ENCODE data around the gene APOBEC3F. TPM values are rescaled to one million over a fixed set of nuclear protein-coding genes. Genes with fewer than 3 reads are reported as not detected.
"Not testable (repeated sequence)": the region's sequence is repeated elsewhere in the genome, so short reads cannot be mapped to it uniquely, and the experiment has no call there.

The APOBEC3F gene
- total RNA-seq, 4 donors from 2014 or later: 2.8 to 5.0 (median 3.9) TPM

DNA sequence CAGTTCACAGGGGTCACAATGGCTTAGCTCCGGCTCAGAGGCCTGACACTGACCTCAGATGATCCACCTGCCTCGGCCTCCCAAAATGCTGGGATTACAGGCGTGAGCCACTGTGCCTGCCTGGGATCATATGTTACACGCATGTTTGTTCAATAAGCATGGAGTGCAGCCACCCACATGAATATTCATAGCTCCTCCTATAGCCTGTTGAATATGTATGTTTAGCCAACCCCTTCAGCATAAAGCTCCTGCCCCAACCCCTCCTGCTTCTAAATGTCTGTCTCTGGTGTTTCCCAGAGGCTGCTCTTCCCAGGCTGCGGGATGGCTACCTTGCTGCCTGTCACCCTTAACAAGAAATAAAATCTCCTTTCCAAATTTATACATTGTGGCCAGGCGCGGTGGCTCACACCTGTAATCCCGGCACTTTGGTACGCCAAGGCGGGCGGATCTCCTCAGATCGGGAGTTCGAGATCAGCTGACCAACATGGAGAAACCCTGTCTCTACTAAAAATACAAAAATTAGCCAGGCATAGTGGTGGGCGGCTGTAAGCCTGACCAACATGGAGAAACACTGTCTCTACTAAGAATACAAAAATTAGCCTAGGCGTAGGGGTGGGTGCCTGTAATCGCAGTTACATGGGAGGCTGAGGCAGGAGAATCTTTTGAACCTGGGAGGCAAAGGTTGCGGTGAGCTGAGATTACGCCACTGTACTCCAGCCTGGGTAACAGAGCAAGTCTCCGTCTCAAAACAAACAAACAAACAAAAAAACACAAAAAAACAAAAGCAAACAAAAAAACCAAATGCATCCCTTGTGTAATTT is 1.1 kb upstream of the APOBEC3F start:
- peaks cover 0 to 10% (median 3%) of the 10 kb centered on the region in 4 donors for H3K36me3 ChIP-seq
- H3K27me3 ChIP-seq: no peaks in the 10 kb centered on the region
- H3K27ac ChIP-seq (replicated peaks in 1 of 4): peak overlapping the region; percentile 87 to 89 (median 89)
- 96% methylated on average over 19 of the region's 19 CpGs for WGBS
- intact Hi-C loops (cut with DNase I): no loop called here
- no peaks in the 10 kb centered on the region for H3K9me3 ChIP-seq
- TF ChIP-seq POLR2A (IDR thresholded peaks at IDR 0.05; ENCODE audit: low read depth) (no peak), POLR2AphosphoS5 (IDR thresholded peaks at IDR 0.05) (no peak), EP300 (IDR thresholded peaks at IDR 0.05) (no peak)
- TF ChIP-seq, protein P1, sequence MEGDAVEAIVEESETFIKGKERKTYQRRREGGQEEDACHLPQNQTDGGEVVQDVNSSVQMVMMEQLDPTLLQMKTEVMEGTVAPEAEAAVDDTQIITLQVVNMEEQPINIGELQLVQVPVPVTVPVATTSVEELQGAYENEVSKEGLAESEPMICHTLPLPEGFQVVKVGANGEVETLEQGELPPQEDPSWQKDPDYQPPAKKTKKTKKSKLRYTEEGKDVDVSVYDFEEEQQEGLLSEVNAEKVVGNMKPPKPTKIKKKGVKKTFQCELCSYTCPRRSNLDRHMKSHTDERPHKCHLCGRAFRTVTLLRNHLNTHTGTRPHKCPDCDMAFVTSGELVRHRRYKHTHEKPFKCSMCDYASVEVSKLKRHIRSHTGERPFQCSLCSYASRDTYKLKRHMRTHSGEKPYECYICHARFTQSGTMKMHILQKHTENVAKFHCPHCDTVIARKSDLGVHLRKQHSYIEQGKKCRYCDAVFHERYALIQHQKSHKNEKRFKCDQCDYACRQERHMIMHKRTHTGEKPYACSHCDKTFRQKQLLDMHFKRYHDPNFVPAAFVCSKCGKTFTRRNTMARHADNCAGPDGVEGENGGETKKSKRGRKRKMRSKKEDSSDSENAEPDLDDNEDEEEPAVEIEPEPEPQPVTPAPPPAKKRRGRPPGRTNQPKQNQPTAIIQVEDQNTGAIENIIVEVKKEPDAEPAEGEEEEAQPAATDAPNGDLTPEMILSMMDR (IDR thresholded peaks at IDR 0.05): no peak
- DNase-seq (ENCODE audit: extremely low spot score): no peak
- H3K4me3 ChIP-seq: peak overlapping the region in 2 of 4 donors; percentile 63 to 65
- peaks cover 7 to 24% (median 17%) of the 10 kb centered on the region in 4 donors for H3K4me1 ChIP-seq

DNA sequence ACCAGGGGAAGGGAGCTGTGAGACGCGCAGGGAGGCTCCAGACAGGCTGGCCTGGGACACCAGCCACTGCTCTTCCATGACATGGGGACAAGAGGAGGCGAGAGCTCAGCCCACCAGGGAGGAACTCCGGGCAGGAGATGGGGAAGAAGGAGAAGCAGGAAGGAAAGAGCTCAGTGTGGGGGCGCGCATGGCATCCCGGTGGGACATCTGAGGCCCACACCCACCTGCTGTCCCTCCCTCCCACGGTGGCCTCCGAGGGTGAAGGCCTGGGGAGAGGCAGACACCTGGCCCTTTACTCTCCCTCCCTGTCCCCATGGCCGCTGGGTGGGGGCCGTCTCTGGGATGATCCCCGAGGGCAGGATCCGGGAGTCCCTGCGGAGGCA is 518 bp upstream of the APOBEC3F start:
- Histone ChIP-seq H3K36me3 (peaks cover 0 to 16% (median 4%) of the 10 kb centered on the region in 4 donors), H3K4me1 (peaks cover 7 to 24% (median 17%) of the 10 kb centered on the region in 4 donors), H3K27ac (replicated peaks in 1 of 4) (peak overlapping the region; percentile 87 to 89 (median 89)), H3K4me3 (peak overlapping the region; percentile 63 to 76 (median 67))
- H3K9me3 ChIP-seq; H3K27me3 ChIP-seq; intact Hi-C loops (cut with DNase I); DNase-seq (ENCODE audit: extremely low spot score): not testable (repeated sequence)
- WGBS: 34% methylated on average over 8 of the region's 14 CpGs

DNA sequence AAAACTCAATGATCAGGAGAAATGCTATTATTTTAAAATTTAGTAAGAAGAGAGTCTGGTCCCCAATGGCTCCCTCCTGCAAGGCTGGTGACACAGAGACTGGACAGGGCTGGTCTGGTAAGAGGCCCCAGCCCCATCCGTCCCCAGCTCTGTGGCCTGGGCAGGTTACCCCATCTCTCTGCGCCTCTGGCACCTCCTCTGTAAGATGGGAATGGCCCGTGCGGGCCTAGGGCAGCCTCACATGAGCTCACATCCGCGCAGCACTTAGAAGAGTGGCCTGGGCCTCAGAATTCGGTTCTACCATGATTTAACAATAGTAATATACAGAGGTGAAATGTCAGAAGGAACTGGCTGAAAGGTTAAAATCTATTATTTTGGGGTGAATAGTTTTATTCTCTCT is 1.2 kb downstream of the APOBEC3F start:
- Histone ChIP-seq H3K36me3 (peaks cover 0 to 25% (median 8%) of the 10 kb centered on the region in 4 donors), H3K9me3 (no peaks in the 10 kb centered on the region), H3K4me3 (no peak overlapping the region), H3K27me3 (no peaks in the 10 kb centered on the region), H3K27ac (replicated peaks in 1 of 4) (no peak overlapping the region), H3K4me1 (peaks cover 7 to 24% (median 17%) of the 10 kb centered on the region in 4 donors)
- no peak for DNase-seq (ENCODE audit: extremely low spot score)
- intact Hi-C loops (cut with DNase I): no loop called here
- WGBS: 92% methylated on average over 7 of the region's 7 CpGs
- TF ChIP-seq EP300 (IDR thresholded peaks at IDR 0.05): no peak
- TF ChIP-seq POLR2A (IDR thresholded peaks at IDR 0.05; ENCODE audit: low read depth): no peak
- TF ChIP-seq, protein P1 (IDR thresholded peaks at IDR 0.05): no peak
- TF ChIP-seq POLR2AphosphoS5 (IDR thresholded peaks at IDR 0.05): no peak

DNA sequence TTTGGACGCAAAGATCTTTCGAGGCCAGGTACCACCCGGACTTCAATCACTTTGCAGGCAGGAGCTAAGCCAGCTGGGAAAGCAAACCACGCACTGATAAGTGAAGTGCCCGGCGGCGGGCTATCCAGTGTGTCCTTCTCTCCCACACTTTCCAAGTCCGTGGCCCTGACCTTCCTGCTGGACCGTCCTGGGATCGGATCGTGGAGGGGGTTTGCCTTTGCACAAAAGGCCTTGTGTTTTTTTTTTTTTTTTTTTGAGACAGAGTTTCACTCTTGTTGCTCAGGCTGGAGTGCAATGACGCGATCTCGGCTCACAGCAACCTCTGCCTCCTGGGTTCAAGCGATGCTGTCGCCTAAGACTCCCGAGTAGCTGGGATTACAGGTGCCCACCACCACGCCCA is 2.4 kb downstream of the APOBEC3F start:
- H3K9me3 ChIP-seq; H3K27me3 ChIP-seq; H3K27ac ChIP-seq (replicated peaks in 1 of 4); DNase-seq (ENCODE audit: extremely low spot score); intact Hi-C loops (cut with DNase I); H3K4me3 ChIP-seq: not testable (repeated sequence)
- 92% methylated on average over 10 of the region's 18 CpGs for WGBS
- H3K36me3 ChIP-seq: peaks cover 0 to 25% (median 8%) of the 10 kb centered on the region in 4 donors
- H3K4me1 ChIP-seq: peaks cover 7 to 24% (median 17%) of the 10 kb centered on the region in 4 donors

DNA sequence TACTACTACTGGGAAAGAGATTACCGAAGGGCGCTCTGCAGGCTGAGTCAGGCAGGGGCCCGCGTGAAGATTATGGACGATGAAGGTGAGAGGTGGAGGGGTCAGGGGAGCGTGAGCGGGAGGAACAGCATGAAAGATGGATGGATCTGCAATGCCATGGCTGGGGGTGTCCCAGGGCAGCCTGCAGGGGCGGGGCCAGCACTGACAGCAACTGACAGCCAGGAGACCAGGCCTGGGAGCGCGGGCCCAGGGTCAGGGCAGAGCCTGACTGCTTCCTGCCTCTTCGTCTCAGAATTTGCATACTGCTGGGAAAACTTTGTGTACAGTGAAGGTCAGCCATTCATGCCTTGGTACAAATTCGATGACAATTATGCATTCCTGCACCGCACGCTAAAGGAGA is 4.5 kb downstream of the APOBEC3F start:
- H3K9me3 ChIP-seq; DNase-seq (ENCODE audit: extremely low spot score); H3K4me3 ChIP-seq; H3K27me3 ChIP-seq; intact Hi-C loops (cut with DNase I); H3K27ac ChIP-seq (replicated peaks in 1 of 4): not testable (repeated sequence)
- 81% methylated on average over 14 of the region's 14 CpGs for WGBS
- Histone ChIP-seq H3K4me1 (peaks cover 7 to 22% (median 15%) of the 10 kb centered on the region in 4 donors), H3K36me3 (peaks cover 0 to 25% (median 8%) of the 10 kb centered on the region in 4 donors)

DNA sequence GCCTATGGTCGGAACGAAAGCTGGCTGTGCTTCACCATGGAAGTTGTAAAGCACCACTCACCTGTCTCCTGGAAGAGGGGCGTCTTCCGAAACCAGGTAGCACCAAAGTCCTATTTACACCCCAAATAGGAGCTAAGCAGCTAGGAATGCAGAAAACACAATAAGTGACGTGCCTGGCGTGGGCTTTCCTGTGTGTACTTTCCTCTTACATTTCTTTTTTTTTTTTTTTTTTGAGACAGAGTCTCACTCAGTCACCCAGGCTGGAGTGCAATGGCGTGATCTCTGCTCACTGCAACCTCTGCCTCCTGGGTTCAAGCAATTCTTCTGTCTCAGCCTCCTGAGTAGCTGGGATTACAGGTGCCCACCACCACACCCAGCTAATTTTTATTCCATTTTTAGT is 8.8 kb downstream of the APOBEC3F start:
- WGBS: 88% methylated on average over 7 of the region's 7 CpGs
- peaks cover 0 to 15% (median 5%) of the 10 kb centered on the region in 4 donors for H3K36me3 ChIP-seq
- H3K4me1 ChIP-seq; intact Hi-C loops (cut with DNase I); H3K27me3 ChIP-seq; DNase-seq (ENCODE audit: extremely low spot score); H3K27ac ChIP-seq (replicated peaks in 1 of 4); H3K4me3 ChIP-seq; H3K9me3 ChIP-seq: not testable (repeated sequence)

DNA sequence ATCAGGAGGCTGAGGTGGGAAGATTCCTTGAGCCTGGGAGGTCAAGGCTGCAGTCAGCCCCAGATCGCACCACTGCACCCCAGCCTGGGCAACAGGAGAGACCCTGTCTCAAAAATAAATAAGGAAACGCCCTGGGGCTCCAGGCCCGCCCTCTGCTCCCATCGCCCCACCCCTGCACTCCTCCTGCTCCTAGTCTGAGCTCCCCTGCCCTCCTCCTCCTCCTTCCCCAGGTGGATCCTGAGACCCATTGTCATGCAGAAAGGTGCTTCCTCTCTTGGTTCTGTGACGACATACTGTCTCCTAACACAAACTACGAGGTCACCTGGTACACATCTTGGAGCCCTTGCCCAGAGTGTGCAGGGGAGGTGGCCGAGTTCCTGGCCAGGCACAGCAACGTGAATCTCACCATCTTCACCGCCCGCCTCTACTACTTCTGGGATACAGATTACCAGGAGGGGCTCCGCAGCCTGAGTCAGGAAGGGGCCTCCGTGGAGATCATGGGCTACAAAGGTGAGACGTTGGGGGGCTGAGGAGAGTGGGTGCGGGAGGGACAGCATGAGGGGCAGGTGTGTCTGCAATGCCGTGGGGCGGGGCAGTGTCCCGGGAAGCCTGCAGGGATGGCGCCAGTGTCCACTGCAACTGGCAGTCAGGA is 11.3 kb downstream of the APOBEC3F start:
- H3K27ac ChIP-seq (replicated peaks in 1 of 4); H3K4me1 ChIP-seq; H3K9me3 ChIP-seq; H3K36me3 ChIP-seq; H3K4me3 ChIP-seq; H3K27me3 ChIP-seq; DNase-seq (ENCODE audit: extremely low spot score); intact Hi-C loops (cut with DNase I): not testable (repeated sequence)
- WGBS: 74% methylated on average over 14 of the region's 18 CpGs
